Activated naive CD4-positive, alpha-beta T cell treated with Interleukin-2 at 50 U/mL for 16 hours (primary cell): ENCODE results near the gene VPREB3.

ENCODE experiments used
- DNase-seq: peaks from one replicate; pipeline ENCODE4 v3.0.0-alpha.2; 2020

Gene VPREB3

GRCh38 chr22:23754220-23754919 lies at the start of gene VPREB3:
Gene VPREB3 (minus strand): TSS chr22:23754425. CDS start chr22:23754363, 62 bp downstream.
- no peak for DNase-seq

- no peak for DNase-seq
Observed at GRCh38 chr22:23803001-23803819, 49.0 kb upstream of the VPREB3 start.

- no peak for DNase-seq
Observed at GRCh38 chr22:23801886-23802377, 47.7 kb upstream of the VPREB3 start.

GRCh38 chr22:23801238-23801821 lies 47.1 kb upstream of the VPREB3 start:
- no peak for DNase-seq

- DNase-seq = no peak
Observed at GRCh38 chr22:23800297-23801237, 46.3 kb upstream of the VPREB3 start.

- DNase-seq = no peak
Observed at GRCh38 chr22:23796461-23796860, 42.2 kb upstream of the VPREB3 start.

- DNase-seq = no peak
Observed at GRCh38 chr22:23793326-23793725, 39.1 kb upstream of the VPREB3 start.

- no peak for DNase-seq
Observed at GRCh38 chr22:23791738-23792645, 37.8 kb upstream of the VPREB3 start.

- no peak for DNase-seq
Observed at GRCh38 chr22:23790819-23791737, 36.9 kb upstream of the VPREB3 start.

- no peak for DNase-seq
Observed at GRCh38 chr22:23789638-23790037, 35.4 kb upstream of the VPREB3 start.

GRCh38 chr22:23789121-23789520 lies 34.9 kb upstream of the VPREB3 start:
- DNase-seq = no peak

- DNase-seq = no peak
Observed at GRCh38 chr22:23787910-23788309, 33.7 kb upstream of the VPREB3 start.

GRCh38 chr22:23787600-23787896 lies 33.3 kb upstream of the VPREB3 start:
- no peak for DNase-seq

GRCh38 chr22:23786752-23787599 lies 32.8 kb upstream of the VPREB3 start, which contains the start of gene SMARCB1:
Gene SMARCB1 (plus strand): TSS chr22:23786966. CDS start chr22:23787170, 204 bp downstream.
- peak; percentile 89 for DNase-seq

- DNase-seq = no peak
Observed at GRCh38 chr22:23786261-23786710, 32.1 kb upstream of the VPREB3 start.

GRCh38 chr22:23784215-23784732 lies 30.0 kb upstream of the VPREB3 start:
- no peak for DNase-seq

- no peak for DNase-seq
Observed at GRCh38 chr22:23783265-23784150, 29.3 kb upstream of the VPREB3 start.

- DNase-seq = no peak
Observed at GRCh38 chr22:23782703-23783102, 28.5 kb upstream of the VPREB3 start.
